Gastrocnemius medialis (tissue), 4 donors: ENCODE measurements around the gene HMX3.

Experiments
- CTCF ChIP-seq, 5 experiments: fragments of 450-650 bp in 3 of 5; fragments of 200-600 bp in 2 of 5; sonication (generic) in 2 of 5; IDR thresholded peaks in 4 of 5; conservative IDR thresholded peaks in 1 of 5; 1 replicate in 4 of 5; 2 replicates in 1 of 5; pipeline ENCODE4 v1.5.1; 2016 to 2019; ENCODE audit warnings: antibody characterized with exemption in 5 of 5, mild to moderate bottlenecking in 3 of 5, moderate library complexity in 3 of 5
- POLR2A ChIP-seq, 2 donors: fragments of 450-650 bp; IDR thresholded peaks; one replicate each; pipeline ENCODE4 v1.6.1; 2017; ENCODE audit warnings: antibody characterized with exemption in 2 of 2, mild to moderate bottlenecking in 2 of 2, moderate library complexity in 2 of 2

- TF ChIP-seq CTCF (IDR thresholded peaks at IDR 0.05 in 4 of 5, conservative IDR thresholded peaks at IDR 0.05 in 1 of 5): no peak
- TF ChIP-seq POLR2A (IDR thresholded peaks at IDR 0.05): no peak
Measured at GRCh38 chr10:123096452-123096851, 39.3 kb upstream of the HMX3 start.
